Activated T-helper 1 cell treated with anti-CD3 and anti-CD28 coated beads, Interleukin-12 subunit alpha, Interleukin-12 subunit beta, Interleukin-2, Interleukin-4 antibody, amounts not matched to agents 30 ng/mL and 10 ng/mL and 1 ng/mL, durations not matched to agents 14 hours and 24 hours and 36 hours (primary cell): ENCODE results near the gene SLC38A10. TPM values are rescaled to one million over a fixed set of nuclear protein-coding genes. Genes with fewer than 3 reads are reported as not detected.

ENCODE experiments used
- DNase-seq: peaks from one replicate; pipeline ENCODE4 v3.0.0; 2021; ENCODE audit warnings: low spot score
- H3K27ac Mint-ChIP-seq: one replicate; pipeline ENCODE4 v1.8.0; 2021; ENCODE audit warnings: mild to moderate bottlenecking, mixed read lengths
- H3K27me3 Mint-ChIP-seq: one replicate; pipeline ENCODE4 v1.8.0; 2022; ENCODE audit warnings: mild to moderate bottlenecking, moderate library complexity, mixed read lengths; ENCODE audit not compliant: insufficient read depth
- H3K36me3 Mint-ChIP-seq: one replicate; pipeline ENCODE4 v1.8.0; 2021; ENCODE audit warnings: low read depth, mixed read lengths
- H3K4me1 Mint-ChIP-seq: one replicate; pipeline ENCODE4 v1.8.0; 2021; ENCODE audit warnings: low read depth, mixed read lengths
- H3K4me3 Mint-ChIP-seq: one replicate; pipeline ENCODE4 v1.8.0; 2021; ENCODE audit warnings: mild to moderate bottlenecking, moderate library complexity, mixed read lengths
- H3K9me3 Mint-ChIP-seq: one replicate; pipeline ENCODE4 v1.8.0; 2021; ENCODE audit warnings: mixed read lengths
- intact Hi-C: fragments of 100-400 bp; cut with micrococcal nuclease; formaldehyde crosslinking; loops from one replicate; pipeline ENCODE4 v1.15.1; 2024
- total RNA-seq: library from RNA; stranded (reverse); gene quantifications from 2 replicates; pipeline ENCODE4 v1.2.3, GENCODE V29; 2022

The SLC38A10 gene
- total RNA-seq, 1 donor from 2014 or later = 99.7 TPM

DNA sequence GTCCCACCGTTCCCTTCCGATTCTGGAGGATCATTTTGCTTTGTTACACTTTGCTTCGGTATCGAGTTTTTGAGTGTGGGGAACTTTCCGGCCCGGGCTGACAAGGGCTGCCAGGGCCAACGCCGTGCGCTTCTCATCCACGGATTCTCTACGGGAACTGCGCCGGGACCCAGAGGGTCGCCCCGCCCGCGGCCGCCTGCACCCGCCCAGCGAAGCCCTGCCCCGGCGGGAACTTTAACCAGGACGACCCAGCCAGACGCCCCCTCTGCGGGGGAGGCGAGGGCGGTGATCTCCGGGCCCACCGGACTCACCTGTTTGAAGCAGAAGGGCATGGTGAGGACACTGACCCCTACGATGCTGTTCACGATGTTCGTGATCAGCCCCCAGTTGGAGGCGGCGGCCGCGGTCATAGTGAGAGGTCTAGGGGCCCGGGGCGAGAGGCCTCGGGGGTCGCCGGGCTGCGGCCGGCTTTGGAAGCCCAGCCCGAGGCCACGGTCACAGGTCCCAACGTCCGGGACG, 536 bp downstream of the SLC38A10 start:
- intact Hi-C loops = loop anchor here (1.0 to 5.0 kb wide), 8 partner anchors 9 to 417 kb away; partner anchors contain the start of genes FAAP100, NDUFAF8 and TEPSIN
- Mint-ChIP-seq H3K27me3 (no peaks in the 10 kb centered on the region), H3K4me1 (peaks cover 27% of the 10 kb centered on the region), H3K4me3 (peak overlapping the region; percentile 90), H3K36me3 (peaks cover 5% of the 10 kb centered on the region), H3K9me3 (no peaks in the 10 kb centered on the region), H3K27ac (peak overlapping the region; percentile 65)
- peak; percentile 30 for DNase-seq

DNA sequence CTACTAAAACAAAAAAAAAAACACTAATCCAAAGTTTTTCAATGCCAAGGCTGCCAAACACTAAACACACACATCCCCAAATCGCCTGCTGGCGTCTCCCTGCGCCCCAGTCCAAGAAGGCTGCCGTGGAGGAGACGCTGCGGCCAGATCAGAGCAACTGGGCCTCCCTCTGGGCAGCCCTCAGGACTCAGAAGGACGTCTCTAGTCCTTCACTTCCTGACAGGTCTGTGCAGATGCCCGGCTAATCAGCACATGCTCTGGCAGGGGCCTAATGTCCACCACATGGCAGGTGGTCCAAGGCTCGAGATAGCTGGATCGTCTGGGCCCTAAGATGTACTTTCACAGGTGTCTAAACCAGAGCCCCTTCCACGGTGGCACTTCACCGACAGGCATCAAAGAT, 2.7 kb downstream of the SLC38A10 start:
- H3K27ac Mint-ChIP-seq = no peak overlapping the region
- H3K4me1 Mint-ChIP-seq = peaks cover 28% of the 10 kb centered on the region
- H3K9me3 Mint-ChIP-seq = no peaks in the 10 kb centered on the region
- intact Hi-C loops = loop anchor here (5.0 kb wide), 1 partner anchor 415 kb away; no protein-coding TSS in a partner anchor
- DNase-seq = no peak
- H3K36me3 Mint-ChIP-seq = peaks cover 11% of the 10 kb centered on the region
- no peaks in the 10 kb centered on the region for H3K27me3 Mint-ChIP-seq
- no peak overlapping the region for H3K4me3 Mint-ChIP-seq

DNA sequence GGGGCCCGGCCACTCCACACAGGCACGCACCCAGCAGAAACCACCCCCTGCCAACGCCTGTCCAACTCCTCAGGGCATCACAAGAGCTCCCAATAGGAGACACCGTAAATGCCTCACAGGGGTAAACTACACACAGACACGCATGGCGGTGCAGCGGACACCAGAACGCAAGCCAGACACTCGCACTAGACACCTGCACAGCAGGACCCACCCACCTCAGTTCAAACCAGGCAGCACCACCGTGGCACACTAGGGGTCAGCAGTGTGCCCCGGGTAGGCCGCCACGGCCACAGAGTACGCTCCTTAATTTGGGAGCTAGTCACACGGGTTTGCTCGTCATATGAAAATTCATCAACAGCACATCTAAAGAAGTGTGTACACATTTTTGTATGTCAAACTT, 3.4 kb downstream of the SLC38A10 start:
- Mint-ChIP-seq H3K4me1 (peaks cover 31% of the 10 kb centered on the region), H3K27ac (no peak overlapping the region), H3K4me3 (peak overlapping the region; percentile 24), H3K27me3 (no peaks in the 10 kb centered on the region), H3K36me3 (peaks cover 16% of the 10 kb centered on the region), H3K9me3 (no peaks in the 10 kb centered on the region)
- peak; percentile 57 for DNase-seq
- intact Hi-C loops = loop anchor here (5.0 kb wide), 1 partner anchor 414 kb away; no protein-coding TSS in a partner anchor

DNA sequence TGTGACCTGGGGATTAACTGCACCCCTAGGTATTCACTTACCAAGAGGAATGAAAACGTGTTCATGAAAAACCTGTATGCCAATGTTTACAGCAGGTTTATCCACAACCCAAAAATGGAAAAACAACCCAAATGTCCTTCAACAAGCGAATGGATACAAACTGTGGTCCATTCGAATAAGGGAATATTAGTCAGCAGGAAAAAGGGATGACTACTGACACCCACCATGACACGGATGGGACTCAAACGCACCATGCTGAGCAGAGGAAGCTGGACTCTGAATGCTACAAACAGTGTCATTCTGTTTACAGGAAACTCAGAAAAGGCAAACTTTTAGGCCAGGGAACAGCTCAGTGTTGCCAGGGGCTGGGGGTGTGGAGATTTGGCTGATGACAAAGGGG, 4.9 kb downstream of the SLC38A10 start:
- intact Hi-C loops = loop anchor here (5.0 kb wide), 1 partner anchor 413 kb away; no protein-coding TSS in a partner anchor
- Mint-ChIP-seq H3K36me3 (peaks cover 21% of the 10 kb centered on the region), H3K4me3 (no peak overlapping the region), H3K27me3 (no peaks in the 10 kb centered on the region), H3K9me3 (no peaks in the 10 kb centered on the region), H3K4me1 (peaks cover 34% of the 10 kb centered on the region), H3K27ac (no peak overlapping the region)
- no peak for DNase-seq

DNA sequence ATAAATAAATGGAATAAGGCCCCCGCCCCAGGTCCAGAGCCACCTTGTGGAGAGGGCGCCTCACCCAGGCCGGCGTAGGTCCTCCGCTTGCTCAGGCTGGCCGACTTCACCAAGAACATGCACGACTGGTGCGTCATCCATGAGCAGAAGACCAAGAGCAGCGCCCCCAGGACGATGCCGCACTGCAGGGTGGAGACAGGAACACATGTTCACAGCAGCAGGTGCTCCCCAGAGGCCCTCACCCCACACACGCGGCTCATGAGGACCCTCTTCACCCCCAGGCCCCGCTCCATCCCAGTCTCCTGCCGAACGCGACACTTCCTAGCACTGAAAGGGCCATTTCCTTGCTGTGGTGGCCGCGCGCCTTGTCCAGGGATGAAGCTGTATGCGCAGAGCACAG, 5.5 kb downstream of the SLC38A10 start:
- H3K4me1 Mint-ChIP-seq = peaks cover 40% of the 10 kb centered on the region

DNA sequence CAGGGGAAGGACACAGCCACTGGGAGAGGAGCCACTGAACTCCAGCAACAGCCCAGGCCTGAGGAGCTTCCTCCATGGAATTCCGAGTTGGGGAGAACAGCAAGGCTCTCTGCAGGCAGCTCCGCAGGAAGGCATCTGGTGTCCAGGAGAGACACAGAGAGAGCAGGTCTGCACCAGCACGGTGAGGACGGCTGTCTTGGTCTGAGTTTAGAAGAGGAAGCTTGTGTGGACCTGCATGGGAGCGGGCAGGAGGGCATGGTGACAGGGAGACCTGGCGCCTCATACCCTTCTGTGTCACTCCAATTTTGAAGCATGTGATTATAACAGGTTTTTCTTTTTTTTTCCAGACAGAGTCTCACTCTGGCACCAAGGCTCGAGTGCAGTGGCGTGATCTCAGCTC, 6.4 kb downstream of the SLC38A10 start:
- no peaks in the 10 kb centered on the region for H3K9me3 Mint-ChIP-seq
- no peak overlapping the region for H3K4me3 Mint-ChIP-seq
- no peak for DNase-seq
- H3K4me1 Mint-ChIP-seq = peaks cover 34% of the 10 kb centered on the region
- no peaks in the 10 kb centered on the region for H3K27me3 Mint-ChIP-seq
- H3K36me3 Mint-ChIP-seq = peaks cover 29% of the 10 kb centered on the region
- intact Hi-C loops = no loop called here
- H3K27ac Mint-ChIP-seq = no peak overlapping the region

More for the DNA sequence above, 5.5 kb downstream of the SLC38A10 start:
- Mint-ChIP-seq H3K4me3 (no peak overlapping the region), H3K27me3 (no peaks in the 10 kb centered on the region), H3K36me3 (peaks cover 25% of the 10 kb centered on the region), H3K27ac (no peak overlapping the region), H3K9me3 (no peaks in the 10 kb centered on the region)
- intact Hi-C loops = loop anchor here (5.0 kb wide), 1 partner anchor 412 kb away; no protein-coding TSS in a partner anchor
- DNase-seq = no peak

DNA sequence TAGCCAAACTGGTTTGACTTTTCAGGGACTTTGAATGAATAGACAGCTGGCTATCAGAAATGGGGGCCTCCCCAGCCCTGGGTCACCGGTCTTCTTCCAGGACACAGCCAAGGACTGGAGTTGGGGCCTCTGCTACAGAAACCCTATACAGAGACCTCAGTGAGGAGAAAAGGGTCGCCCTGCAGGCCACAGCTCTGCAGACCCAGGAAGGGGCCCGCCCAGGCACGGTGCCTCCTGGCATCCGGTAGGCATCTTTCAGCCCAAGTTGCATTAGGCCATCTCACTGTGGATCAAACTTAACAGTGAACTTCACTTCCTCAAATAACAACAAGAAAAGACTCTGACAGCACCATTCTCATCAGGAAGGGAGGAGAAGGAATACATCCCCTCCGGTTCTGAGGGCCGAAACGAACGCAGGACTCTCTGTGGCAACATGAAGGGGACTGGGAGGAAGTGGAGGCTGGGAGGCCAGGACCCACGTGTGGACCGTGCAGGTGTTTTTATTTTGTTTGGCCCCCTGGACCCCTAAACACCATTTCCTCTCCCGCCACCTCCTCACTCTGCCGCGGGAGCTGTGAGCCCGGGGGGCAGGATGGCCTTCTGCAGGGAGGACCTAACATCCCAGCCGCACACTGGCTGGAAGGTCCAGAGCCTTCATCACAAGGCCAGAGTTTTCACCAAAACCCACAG, 7.2 kb downstream of the SLC38A10 start:
- DNase-seq = no peak
- H3K27me3 Mint-ChIP-seq = no peaks in the 10 kb centered on the region
- H3K27ac Mint-ChIP-seq = no peak overlapping the region
- H3K9me3 Mint-ChIP-seq = no peaks in the 10 kb centered on the region
- H3K4me1 Mint-ChIP-seq = peaks cover 32% of the 10 kb centered on the region
- no peak overlapping the region for H3K4me3 Mint-ChIP-seq
- peaks cover 29% of the 10 kb centered on the region for H3K36me3 Mint-ChIP-seq
- intact Hi-C loops = no loop called here

DNA sequence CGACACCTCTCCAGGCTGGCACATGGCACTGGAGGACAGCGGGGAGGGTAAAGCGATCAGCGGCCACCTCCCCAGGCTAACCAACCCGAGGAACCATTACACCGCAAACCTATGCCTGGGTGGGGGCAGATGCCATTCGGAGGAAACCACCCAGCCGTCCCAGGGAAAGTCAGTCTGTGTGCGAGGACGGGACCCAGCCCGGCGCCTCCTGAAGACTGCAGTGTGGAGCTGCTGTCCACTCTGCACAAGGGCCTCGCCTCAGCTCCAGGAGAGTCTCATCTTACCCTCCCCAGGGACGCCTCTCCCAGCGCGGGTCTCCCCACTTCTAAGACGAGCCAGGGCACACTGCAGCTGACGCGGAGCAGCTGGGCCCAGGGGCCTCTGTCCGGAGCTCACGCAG, 8.0 kb downstream of the SLC38A10 start:
- Mint-ChIP-seq H3K4me3 (peak overlapping the region; percentile 85), H3K27ac (peak overlapping the region; percentile 76), H3K36me3 (peaks cover 29% of the 10 kb centered on the region), H3K27me3 (no peaks in the 10 kb centered on the region), H3K9me3 (no peaks in the 10 kb centered on the region), H3K4me1 (peaks cover 32% of the 10 kb centered on the region)
- intact Hi-C loops = no loop called here
- DNase-seq = no peak

DNA sequence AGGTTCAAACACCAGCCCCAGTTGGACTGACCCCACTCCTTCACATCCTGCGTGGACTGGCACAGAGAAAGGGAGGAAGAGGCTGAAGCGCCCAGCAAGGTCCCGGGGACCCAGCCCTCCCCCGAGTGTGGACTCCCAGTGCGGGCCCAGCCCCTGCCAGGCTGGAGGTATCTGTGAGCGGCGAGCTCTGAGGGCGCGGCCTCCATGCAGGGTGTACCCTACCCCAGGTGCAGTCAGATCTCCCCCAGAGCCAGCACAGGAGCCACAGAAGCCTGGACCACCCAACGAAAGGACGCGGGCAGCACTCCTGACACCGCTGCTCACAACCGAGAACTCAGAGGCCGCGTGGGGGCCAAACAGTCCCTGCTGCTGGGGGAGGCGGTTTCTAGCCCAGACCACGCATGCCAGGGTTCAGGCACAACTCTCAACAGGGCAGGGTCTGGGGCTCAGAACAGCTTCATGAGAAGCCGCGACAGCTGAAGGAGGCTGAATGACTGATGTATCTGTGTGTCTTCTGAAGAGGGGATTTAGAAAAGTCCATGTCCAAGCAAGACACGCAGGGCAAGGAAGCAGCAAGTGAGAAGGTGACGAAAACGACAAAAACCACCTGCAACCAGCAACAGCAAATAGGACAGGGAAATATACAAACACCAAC, 8.5 kb downstream of the SLC38A10 start:
- peak overlapping the region; percentile 85 for H3K4me3 Mint-ChIP-seq
- intact Hi-C loops = no loop called here
- DNase-seq = no peak
- H3K36me3 Mint-ChIP-seq = peaks cover 29% of the 10 kb centered on the region
- no peaks in the 10 kb centered on the region for H3K27me3 Mint-ChIP-seq
- H3K27ac Mint-ChIP-seq = peak overlapping the region; percentile 76
- H3K9me3 Mint-ChIP-seq = no peaks in the 10 kb centered on the region
- H3K4me1 Mint-ChIP-seq = peaks cover 29% of the 10 kb centered on the region

DNA sequence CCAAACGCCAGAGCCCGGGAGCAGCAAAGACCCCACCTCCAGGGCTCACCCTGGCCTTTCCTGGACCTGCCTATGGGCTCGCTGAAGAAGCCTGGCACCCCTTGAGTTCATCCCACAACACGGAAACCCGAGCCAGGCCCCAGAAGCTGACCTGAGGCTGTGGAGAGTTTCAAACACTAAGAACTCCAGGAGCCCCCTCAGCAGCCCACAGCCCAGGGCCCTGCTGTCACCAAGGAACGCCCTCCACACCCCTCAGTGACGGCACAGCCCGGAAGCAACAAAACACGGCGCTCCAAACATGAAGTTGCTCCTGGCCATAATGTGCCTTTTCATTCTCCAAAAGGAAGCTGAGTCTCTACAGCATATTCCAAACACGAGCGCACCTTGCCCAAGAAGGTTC, 9.2 kb downstream of the SLC38A10 start:
- peaks cover 28% of the 10 kb centered on the region for H3K36me3 Mint-ChIP-seq
- DNase-seq = no peak

DNA sequence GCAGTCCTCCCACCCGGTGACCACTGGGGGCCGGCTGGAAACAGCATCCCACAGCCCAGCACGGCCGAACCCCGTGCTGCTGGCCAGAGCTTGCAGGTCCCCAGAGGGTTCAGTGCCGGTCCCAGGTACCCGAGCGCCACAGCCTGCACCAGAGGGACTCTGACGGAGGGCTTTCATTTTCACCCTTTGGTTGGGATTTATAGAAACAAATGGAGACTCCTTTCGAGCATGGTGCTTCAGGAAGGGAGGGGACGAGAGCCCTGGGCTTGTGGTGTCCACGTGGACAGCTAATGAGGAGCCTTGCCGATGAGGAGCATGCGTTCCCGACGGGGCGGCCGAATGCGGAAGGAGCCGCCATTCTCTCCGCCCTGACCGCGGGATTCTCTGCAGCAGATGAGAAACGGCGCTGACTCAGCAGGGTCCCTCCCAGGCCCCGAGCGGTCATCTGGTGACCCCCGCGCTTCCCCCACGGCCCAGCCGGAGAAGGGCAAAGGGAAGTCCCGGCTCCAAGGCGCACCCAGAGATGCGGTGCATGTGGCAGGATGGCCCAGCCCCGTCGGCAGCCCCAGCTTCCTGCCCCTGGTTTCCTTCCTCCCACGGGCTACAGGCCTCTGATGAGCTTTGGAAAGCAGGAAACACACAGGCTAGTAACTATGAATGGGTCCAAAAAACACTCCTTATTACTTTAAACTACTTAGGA, 9.8 kb downstream of the SLC38A10 start:
- intact Hi-C loops = loop anchor here (1.0 kb wide), 2 partner anchors 10 to 62 kb away; partner anchors contain the start of gene SLC38A10
- Mint-ChIP-seq H3K4me1 (peaks cover 26% of the 10 kb centered on the region), H3K27ac (peak overlapping the region; percentile 95), H3K27me3 (no peaks in the 10 kb centered on the region), H3K36me3 (peaks cover 30% of the 10 kb centered on the region), H3K4me3 (peak overlapping the region; percentile 85), H3K9me3 (no peaks in the 10 kb centered on the region)
- peak; percentile 51 for DNase-seq

More for the DNA sequence above, 9.2 kb downstream of the SLC38A10 start:
- no peaks in the 10 kb centered on the region for H3K27me3 Mint-ChIP-seq
- peak overlapping the region; percentile 95 for H3K27ac Mint-ChIP-seq
- peaks cover 26% of the 10 kb centered on the region for H3K4me1 Mint-ChIP-seq
- H3K4me3 Mint-ChIP-seq = peak overlapping the region; percentile 85
- no peaks in the 10 kb centered on the region for H3K9me3 Mint-ChIP-seq
- intact Hi-C loops = loop anchor here (1.0 kb wide), 2 partner anchors 9 to 63 kb away; partner anchors contain the start of gene SLC38A10

DNA sequence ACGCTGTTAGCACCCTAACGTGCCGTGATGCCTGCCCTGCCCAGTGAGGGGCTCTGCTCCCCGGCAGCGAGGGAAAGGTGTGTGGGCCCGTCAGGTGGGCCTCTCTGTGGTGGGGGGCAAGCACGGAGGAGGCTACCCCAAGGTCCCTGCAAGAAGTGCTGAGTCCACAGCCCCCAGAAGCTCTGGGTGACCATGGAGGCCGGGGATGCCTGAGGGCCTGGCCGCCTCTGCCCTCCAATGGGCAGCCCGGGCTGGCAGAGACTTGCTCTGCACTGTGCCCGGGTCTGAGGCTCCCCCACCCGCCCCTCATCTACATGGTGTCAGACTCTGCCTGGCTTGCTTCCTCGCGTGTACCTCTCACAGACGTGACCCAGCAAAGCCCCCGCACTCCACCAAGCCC, 12.2 kb downstream of the SLC38A10 start:
- Mint-ChIP-seq H3K4me1 (peaks cover 26% of the 10 kb centered on the region), H3K27ac (peak overlapping the region; percentile 23), H3K27me3 (no peaks in the 10 kb centered on the region), H3K36me3 (peaks cover 31% of the 10 kb centered on the region), H3K4me3 (peak overlapping the region; percentile 7), H3K9me3 (no peaks in the 10 kb centered on the region)
- DNase-seq = no peak
- intact Hi-C loops = no loop called here
